NCI-H524 treated with DMSO at 0.1 percent for 48 hours (cell line): ENCODE data around the gene ATP1A2.
A peak's percentile ranks its signal among the peaks of the same experiment; 100 is the strongest.

Experiments used
- DNase-seq: peaks from one replicate; lab custom pipeline; 2025; lab: John Stamatoyannopoulos, UW

Gene ATP1A2

DNA sequence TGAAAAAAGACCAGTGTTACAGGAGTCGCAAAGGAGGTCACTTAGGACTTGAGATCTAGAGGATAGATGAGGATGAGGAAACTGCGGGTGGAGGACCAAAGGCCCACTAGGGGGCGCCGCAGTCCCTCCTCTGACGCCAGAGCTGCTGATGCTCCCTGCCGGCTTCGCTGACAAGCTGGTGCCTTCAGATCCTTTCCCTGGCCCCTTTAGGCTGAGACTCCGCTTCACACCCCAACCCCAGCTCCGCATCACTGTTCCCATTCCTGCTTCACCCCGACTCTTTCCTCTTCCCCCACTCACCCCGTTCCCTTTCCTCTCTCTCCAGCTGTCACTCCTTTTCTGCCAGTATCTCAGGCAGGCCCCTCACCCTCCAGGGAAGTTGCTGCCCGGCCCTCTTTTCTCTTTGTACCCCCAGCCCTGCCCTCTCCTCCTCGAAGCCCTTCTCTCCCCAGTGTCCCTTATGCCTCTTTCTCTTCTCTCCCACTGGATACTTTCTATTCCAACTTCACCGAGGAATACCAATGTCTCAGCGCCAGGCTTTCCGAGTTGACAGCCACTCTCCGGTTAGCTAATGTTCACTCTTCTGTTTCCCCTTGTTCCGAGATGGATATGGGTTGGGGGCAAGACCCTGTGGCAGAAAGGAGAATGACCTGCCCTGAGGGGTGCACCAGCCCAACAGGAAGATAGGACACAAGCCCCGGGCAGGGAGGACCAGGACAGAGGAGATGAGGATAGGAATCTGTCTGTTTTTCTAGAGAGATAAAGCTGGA, 29.7 kb upstream of the ATP1A2 start:
- DNase-seq: peak; percentile 5

DNA sequence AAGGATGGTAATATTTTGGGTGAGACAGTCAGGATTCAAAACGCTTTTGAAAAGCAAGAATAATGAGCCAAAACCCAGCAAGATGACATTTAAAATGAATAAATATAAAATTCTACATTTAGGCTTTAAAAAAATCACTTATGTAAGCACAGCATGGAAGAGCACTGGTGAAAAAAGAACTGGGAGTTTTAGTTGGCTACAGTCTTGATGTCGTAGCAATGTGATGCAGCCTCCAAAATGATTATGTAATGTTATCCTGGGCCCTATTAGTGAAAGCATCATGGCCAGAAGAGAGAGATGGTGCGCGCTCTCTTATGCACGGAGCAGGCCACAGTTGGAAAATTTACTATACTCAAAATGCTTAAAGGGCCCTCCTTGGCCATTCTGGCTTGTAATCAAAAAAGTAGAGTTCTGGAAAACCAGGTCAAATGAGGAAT, 29.1 kb upstream of the ATP1A2 start:
- no peak for DNase-seq

DNA sequence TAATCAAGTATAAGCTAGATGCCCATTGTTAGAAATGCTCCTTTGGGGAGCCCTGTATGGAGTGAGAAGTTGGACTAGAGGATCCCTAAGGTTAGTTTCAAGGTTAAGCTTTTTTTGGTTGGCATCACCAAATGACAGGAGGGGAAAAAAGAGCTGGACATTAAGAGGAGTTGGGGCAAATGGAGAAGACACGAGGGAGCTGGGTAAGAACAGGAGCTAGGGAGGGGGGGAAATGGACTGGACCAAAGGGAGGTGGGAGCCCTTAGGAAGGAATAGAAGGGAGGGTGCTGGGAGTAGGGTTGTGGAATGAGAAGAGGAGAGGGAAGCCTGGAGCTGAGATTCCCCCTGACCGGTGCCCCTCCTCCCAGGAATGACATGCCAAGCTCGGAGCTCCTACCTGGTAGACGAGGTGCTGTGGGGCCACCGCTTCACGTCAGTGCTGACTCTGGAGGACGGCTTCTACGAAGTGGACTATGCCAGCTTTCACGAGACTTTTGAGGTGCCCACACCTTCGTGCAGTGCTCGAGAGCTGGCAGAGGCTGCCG, 28.4 kb upstream of the ATP1A2 start:
- no peak for DNase-seq

DNA sequence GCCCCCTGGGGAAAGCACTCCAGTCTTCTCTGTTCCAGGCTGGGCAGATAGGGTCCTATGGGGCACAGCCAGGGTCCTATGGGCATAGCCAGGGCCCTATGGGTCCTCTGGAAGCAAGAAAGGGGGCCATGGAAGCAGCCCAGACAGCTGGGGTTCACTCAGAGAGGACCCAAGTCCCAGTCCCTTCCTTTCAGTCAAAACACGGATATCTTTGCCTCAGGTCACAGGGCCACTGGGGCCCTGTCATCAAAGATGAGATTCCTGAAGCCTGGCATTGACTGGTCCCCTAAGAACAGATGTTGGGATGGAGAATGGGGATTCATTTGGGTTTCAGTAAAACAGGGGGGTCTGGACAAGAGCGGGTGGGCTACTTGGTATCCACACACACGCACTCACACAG, 25.7 kb upstream of the ATP1A2 start:
- DNase-seq: no peak

DNA sequence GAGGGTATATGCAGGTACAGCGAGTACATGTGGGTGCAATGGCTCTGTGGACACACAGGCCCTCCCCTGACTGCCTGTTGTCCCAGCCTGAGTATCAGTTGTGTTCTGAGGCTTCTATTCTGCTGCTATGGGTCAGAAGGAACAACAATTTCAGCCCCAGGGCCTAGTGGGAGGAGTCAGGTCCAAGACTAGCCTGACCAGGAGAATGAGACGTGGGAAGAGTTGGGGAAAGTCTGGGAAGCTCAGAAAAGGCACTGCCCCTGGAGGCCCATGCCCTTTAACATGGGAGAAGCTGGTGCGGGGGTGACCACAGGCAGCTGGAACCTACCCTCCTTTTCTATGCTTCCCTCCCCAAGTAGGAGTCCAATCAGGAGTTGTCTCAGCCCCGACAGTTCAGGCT, 24.8 kb upstream of the ATP1A2 start:
- no peak for DNase-seq

DNA sequence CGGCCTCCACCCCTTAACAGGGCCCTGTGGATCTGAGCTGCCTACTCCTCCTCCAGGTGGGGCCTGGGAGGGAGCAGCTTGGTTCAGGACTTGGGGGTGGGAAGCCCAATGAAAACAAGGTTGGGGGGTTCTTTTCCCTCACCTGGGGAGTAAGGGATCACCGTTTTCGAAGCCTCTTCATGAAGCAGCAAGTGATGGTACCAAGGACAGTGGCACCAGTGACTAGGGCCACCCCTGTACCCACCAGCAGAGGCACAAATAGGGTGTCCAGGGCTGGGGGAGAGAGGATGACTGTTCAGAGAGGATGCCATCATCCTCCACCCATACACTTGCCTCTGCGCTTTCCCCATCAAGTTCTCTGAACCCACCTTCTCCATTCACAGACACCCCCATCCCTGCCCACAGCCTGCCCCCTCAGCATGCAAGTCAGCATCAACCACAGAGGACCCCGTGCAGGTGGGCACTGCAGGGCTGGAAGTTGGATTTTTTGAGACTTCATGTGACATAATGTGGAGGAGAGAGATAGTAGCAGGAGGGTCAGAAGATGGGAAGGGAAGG, 23.8 kb upstream of the ATP1A2 start:
- no peak for DNase-seq

DNA sequence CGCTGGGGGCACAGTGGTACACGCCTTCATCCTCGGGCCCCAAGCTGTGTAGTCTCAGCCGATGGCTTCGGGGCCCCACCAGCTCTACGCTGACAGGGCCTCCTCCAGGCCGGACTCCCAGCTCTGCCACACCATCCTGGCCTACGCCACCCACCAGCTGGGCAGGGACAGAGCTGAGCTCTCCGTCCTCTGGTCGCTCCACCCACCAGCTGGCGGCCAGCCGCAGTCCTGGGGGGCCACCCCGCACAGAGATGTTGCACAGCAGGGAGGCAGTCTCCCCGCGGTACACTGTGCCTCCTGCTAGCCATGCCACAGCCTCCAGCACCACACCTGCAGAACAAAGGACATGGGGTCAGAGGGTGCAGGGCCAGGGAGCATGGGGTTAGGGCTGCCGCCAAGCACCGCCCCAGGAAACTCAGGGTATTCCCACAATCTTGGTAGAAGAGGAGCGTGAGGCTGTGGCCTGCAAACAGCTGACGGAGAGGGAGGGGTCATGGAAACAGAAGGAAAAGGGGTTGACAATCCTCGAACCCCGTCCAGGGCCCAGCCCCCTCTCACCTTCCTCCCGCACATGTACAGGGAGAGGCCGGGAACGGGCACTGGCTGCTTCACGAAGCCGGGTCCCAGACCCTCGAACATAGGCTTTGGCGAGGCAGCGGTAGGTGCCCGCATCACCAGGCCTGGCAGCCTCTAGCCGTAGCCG, 23.0 kb upstream of the ATP1A2 start:
- no peak for DNase-seq

DNA sequence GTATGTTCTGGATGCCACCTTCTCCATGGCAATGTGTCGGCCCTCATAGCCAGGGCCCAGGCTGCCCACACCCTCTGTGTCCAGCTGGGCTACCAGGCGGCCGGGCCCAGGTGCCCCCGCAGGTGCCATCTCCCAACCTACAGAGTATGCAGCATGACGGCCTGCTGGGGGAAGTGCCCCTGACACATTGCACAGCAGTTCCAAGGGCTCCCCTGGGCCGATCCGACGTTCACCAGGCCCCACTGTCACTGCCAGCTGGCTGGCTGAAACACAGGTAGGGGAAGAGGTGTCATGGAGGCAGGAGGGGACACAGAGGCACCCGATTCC, 22.5 kb upstream of the ATP1A2 start:
- DNase-seq: no peak

DNA sequence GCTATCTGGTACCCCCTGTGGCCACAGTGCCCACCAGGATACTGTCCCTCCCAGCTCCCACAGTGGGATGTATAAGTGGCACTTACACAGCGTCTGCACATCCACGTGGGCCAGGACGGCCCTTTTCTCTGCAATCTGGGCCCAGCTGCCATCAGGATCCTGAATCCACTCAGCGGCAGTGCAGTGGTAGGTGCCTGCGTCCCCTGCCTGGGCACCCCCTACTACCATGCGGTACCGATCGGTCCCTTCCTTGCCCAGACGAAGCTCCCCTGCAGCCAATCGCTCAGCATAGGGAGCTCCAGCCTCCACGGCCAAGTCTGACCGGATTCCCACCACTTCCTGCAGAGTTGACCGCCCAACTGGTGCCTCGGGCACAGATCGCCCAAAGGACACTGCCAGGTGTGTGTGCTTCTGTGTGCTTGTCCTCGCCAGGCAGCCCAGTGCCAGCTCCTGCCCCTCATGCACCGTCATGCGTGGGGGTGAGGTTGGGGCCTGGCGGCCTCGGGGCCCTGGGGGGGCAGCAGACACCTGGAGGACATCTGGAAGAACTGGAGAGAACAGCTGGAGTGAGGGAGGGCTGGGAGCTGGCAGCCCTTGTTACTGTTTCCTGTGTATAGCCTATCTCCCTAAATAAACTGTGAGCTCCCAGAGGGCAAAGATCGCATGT, 21.8 kb upstream of the ATP1A2 start:
- DNase-seq: no peak

DNA sequence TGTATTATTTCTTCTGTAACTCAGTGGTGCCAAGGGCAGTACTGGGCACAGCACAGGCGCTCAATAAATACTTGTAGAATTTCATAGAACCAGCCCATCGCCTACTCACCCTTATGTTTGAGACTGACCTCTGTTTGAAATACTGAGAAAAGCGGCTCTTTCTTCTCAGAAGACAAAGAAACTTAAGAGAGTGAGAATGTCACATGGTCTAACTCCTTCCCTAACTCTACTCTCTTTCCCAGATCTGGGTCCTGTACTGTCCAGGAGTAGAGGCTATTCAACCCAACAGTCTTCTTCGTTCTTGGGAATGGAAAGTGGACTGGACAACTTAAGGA, 21.3 kb upstream of the ATP1A2 start:
- no peak for DNase-seq

DNA sequence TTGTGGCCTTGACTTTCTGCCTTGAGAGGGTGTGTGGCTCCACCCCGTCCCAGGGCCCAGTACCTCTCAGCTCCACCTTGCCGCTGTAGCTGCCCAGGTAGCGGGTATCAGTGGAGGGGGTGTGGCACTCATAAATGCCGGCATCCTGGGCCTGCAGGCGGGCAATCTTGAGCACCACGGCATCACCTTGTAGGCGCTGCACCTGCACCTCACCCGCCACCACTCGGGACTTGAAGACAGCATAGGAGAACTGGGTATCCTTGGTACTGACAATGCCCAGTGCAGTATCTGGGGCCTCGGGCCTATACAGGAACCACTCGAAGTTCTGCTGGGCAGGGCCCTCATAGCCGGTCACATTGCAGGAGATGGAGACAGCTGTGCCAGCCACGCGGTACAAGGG, 20.8 kb upstream of the ATP1A2 start:
- no peak for DNase-seq

DNA sequence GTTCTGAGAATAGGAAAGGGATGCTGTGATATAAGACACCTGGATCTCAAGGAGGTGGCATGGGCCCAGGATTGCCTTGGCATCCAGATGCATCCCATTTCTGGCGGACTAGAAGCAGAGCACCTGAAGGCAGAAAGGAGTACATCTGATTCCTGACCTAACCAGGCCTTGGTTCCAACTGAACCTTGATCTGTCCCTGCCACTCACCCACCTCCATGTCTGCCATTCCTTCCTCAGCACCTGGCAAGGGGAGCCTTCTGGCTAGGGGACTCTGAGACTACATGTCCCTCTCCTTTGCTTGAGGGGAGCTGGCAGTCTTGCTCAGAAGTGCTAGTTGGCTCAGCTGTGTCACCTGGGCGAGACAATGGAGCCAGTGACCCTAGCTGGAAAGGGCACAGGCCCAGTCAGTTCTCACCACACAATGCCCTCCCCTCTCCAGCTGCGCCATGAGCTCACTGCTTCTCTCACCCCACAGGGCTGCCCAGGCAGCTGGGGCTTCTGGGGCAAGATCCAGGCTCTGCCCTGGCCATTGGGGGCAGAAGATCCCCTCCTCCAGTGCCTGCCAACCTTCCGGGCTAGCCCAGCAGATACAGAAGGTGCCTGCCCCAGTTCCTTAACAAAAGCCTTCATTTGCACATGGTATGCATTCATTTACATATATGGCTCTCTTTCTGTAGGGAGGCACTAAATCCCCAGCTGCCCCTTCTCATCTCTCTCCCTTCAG, 20.0 kb upstream of the ATP1A2 start:
- DNase-seq: no peak

DNA sequence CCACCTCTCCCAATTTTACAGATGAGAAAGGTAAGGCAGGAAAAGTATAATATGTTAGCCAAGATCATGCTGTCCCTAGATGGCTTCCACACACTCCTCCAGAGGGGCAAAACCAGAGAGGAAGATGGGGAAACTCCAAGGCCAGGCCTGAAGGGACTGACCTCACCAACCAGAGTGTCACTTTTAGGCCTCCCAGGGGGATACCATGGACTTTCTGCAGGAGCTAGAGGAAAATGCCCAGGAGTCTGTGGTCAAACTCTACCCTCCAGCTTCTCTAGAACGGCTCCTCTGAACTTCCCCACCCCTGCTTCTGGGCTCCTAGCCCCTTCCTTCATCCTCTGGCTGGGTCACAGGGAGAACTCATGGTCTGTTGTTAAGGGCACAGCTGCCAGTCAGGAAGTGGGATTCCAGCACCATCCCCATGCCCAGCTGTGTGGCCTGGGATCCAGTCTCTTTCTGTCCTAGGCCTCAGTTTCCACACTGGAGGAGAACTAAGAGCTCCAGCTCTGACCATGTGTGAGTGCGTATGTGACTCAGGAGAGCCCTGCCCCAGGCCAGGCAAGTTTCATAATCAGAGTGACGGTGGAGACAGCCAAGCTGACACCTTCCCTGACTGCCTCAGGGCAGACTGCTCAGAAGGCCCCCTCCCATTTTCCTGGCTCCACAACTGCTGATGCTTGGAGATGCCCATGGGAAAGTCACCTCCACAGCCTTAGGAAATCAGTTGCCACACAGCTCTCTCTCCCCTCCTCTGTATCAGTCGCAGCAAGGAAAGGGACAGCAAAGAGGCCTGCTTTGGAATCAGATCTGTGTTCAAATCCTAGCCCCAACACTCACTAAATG, 19.1 kb upstream of the ATP1A2 start:
- DNase-seq: no peak

DNA sequence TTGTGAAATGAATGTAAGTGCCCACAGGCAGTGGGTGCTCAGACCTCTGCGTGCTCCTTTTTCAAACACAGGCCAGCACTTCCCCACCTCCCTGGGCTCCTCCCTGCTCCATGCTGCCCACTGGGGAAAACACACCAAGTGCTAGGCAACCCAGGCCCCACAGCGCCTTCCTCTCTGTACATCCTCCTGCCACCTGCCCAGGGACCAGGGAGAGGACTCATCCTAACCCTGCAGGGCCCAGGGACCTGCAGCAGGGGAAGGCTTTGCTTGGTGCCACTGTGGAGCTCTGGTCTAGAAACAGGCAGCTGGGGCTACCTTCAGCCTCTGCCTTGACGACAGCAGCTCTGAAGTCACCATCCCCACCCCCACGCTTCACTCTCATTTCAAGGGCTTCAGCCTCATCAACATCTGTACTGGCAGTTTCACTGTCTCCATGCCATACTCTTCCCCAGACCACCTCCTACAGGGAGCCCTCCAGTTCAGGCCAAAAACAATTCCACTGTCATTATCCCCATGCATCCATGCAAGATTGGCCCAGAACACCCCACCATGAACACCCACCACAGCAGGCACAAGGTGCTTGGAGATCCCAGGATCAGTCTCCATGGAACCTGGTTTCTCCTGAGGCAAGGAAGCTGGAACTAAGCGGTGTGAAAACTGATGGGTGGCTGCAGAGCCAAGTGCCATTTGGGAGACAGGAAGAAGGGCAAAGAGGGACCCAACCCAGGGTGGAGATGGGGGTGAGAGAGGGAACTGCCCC, 18.2 kb upstream of the ATP1A2 start:
- DNase-seq: no peak

DNA sequence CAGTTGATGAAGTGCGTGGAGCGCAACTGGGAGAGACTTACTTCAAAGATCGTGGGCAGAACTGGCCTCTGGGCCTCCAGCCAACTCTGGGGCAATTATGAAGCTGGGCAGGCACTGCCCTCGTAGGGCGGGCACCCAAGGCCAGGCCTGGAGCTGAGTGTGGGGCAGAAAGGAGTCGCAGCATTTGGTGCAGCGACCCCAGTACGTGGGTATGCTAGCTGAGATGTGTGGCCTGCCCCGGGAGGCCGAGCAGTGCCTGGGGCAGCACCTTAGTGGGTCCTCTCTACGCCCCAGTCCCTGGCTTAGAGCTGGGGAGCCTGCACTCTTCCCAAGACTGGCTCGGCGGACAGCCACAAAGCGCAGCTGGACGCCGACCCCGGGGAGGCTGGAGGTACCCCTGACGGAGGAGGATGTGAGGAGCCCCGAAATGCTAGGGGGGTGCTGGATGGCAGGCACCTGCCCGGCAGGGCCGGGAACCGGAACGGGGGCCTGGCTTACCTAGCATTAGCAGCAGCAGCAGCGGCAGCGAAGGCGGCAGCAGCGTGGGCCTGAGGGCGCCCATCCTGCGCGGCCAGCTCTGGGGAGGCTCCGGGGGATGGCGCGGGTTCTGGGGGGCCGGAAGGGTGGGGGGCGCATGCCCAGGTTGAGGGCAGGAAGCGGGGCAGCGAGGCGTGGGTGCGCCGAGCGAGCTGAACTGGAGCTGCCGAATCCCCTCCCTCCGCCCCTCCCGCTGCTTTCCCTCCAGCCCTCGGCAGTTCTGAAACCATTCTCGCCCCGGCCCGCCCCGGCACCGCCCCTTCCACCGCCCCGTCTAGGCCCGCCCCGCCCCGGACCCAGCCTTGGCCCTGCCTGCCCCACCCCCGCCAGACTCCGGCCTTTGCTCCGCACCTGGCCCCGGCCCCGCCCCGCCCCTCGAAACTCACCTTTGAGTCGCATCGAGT, 17.4 kb upstream of the ATP1A2 start, which contains the start of gene IGSF8:
Gene IGSF8 (minus strand): TSS at position 709 of the 941 bp plus-strand sequence. CDS start 147 bp downstream, at position 562.
- peak; percentile 18 for DNase-seq

DNA sequence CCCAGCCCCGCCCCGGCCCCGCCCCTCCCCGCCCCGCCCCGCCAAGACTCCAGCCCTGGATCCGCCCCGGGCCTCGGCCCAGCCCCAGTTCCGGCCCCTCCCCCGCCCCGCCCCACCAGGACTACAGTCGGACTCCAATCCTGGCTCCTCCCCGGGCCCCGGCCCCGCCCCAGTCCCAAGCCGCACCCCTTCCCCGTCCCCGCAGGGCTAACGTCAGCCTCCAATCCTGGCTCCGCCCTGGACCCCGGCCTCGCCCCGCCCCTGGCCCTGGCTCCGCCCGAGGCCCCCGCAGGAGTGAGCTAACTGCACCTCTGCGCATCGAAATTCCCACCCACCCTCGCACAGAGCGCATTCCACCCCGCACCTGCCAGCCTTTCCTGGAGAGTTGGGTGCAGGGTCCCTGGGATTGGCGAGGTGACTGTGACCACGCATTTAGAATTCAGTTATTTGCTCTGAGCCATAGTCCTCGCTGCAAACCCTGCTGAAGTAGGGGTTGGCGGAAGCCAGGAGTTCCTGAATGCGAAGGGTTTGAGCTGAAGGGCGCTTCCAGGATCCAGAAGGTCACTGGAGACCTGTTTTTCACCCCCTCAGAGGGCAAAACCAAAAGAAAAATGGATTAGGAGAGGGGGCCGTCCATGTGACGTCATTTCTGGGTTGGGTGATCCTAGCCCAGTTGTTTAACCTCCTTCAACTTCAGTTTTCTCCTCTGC, 16.6 kb upstream of the ATP1A2 start:
- peak; percentile 44 for DNase-seq

DNA sequence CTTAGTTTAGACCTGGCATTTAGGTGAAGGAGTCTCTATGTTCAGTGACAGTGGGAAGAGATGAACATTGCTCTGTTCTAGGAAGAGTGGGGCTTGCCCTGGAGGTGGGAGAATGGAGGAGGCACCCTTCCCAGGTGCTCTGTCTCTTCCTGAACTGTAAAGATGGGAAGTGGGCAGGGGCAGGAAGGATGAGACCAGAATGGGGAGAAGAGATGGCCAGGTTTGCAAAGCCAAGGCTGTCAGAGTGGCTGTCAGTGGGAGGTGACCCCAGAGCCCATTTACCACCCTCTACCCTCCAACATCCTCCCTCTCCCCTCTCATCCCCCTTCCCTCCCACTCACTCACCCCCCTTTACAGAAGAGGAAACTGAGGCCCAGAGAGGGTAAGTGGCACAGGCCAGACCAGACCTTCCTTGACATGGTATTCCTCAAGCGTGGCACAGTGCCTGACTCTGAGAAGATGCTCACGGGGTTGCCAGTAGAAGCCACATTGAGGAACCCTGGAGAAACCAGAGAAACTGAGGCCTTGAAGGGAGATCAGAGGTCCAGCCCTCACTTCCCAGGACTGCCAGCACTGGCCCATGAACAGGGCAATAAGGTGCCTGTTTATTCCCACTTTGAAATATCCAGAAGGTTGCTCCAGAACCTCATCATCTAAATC, 15.7 kb upstream of the ATP1A2 start:
- no peak for DNase-seq
